ENCODE results near the gene WNT7B. TPM values are rescaled to one million over a fixed set of nuclear protein-coding genes. Genes with fewer than 3 reads are reported as not detected.

Gene WNT7B
- total RNA-seq, 1 experiment from 2014 or later = 66.9 TPM

GRCh38 chr22:45891471-45891995 is 85.4 kb downstream of the WNT7B start:
- no TSS peak for BruUV-seq (replicated peaks)
- H3F3A ChIP-seq (ENCODE audit: insufficient read depth, low read depth) = peaks cover 21% of the 10 kb centered on the region
- no peak for TF ChIP-seq EZH2 (IDR thresholded peaks at IDR 0.05; ENCODE audit: low read depth)
- no peak for TF ChIP-seq CTCF (conservative IDR thresholded peaks at IDR 0.05)
- no peak overlapping the region for H3K4me3 ChIP-seq
- no peaks in the 10 kb centered on the region for H4K20me1 ChIP-seq (ENCODE audit: insufficient read depth)
- intact Hi-C loops (cut with micrococcal nuclease; ENCODE audit: unreplicated experiment) = no loop called here
- no peaks in the 10 kb centered on the region for H3K9me3 ChIP-seq (ENCODE audit: insufficient read depth, low read depth)
- no peaks in the 10 kb centered on the region for H3K9me2 ChIP-seq (ENCODE audit: insufficient read depth)
- ChIA-PET CTCF (no interaction called here), POLR2A (ENCODE audit: unreplicated experiment) (interaction anchor here (0.5 kb wide), 1 partner anchor 15 kb away, joined by 5 read pairs; no protein-coding TSS in a partner anchor)
- peaks cover 43% of the 10 kb centered on the region for H3K4me1 ChIP-seq (replicated peaks; ENCODE audit: insufficient read depth)
- no peaks in the 10 kb centered on the region for H3K27me3 ChIP-seq (ENCODE audit: insufficient read depth, low read depth)
- H3K36me3 ChIP-seq (ENCODE audit: low read depth) = no peaks in the 10 kb centered on the region
- H3K79me2 ChIP-seq (ENCODE audit: low read depth) = no peaks in the 10 kb centered on the region
- DNase-seq = no peak
- no peak overlapping the region for H2AFZ ChIP-seq
- no peak overlapping the region for H3K27ac ChIP-seq
- H3K4me2 ChIP-seq = no peak overlapping the region

- H3K4me2 ChIP-seq = no peak overlapping the region
- peaks cover 38% of the 10 kb centered on the region for H3K4me1 ChIP-seq (replicated peaks; ENCODE audit: insufficient read depth)
- intact Hi-C loops (cut with micrococcal nuclease; ENCODE audit: unreplicated experiment) = no loop called here
- no peaks in the 10 kb centered on the region for H4K20me1 ChIP-seq (ENCODE audit: insufficient read depth)
- no peaks in the 10 kb centered on the region for H3K36me3 ChIP-seq (ENCODE audit: low read depth)
- H3K27me3 ChIP-seq (ENCODE audit: insufficient read depth, low read depth) = no peaks in the 10 kb centered on the region
- DNase-seq = no peak
- BruUV-seq (replicated peaks) = no TSS peak
- H3K9me3 ChIP-seq (ENCODE audit: insufficient read depth, low read depth) = no peaks in the 10 kb centered on the region
- no peaks in the 10 kb centered on the region for H3K79me2 ChIP-seq (ENCODE audit: low read depth)
- ChIA-PET CTCF (no interaction called here), POLR2A (ENCODE audit: unreplicated experiment) (interaction anchor here (0.5 kb wide), 1 partner anchor 15 kb away, joined by 5 read pairs; no protein-coding TSS in a partner anchor)
- no peak overlapping the region for H3K27ac ChIP-seq
- H2AFZ ChIP-seq = no peak overlapping the region
- TF ChIP-seq EZH2 (IDR thresholded peaks at IDR 0.05; ENCODE audit: low read depth) = no peak
- no peak for TF ChIP-seq CTCF (conservative IDR thresholded peaks at IDR 0.05)
- peaks cover 21% of the 10 kb centered on the region for H3F3A ChIP-seq (ENCODE audit: insufficient read depth, low read depth)
- no peak overlapping the region for H3K4me3 ChIP-seq
- H3K9me2 ChIP-seq (ENCODE audit: insufficient read depth) = no peaks in the 10 kb centered on the region
Observed at GRCh38 chr22:45891021-45891421, 85.9 kb downstream of the WNT7B start.

GRCh38 chr22:45890351-45890635 is 86.7 kb downstream of the WNT7B start:
- TF ChIP-seq CTCF (conservative IDR thresholded peaks at IDR 0.05) = no peak
- no peak for TF ChIP-seq EZH2 (IDR thresholded peaks at IDR 0.05; ENCODE audit: low read depth)
- CTCF ChIA-PET = no interaction called here
- Histone ChIP-seq H2AFZ (no peak overlapping the region), H3K27ac (no peak overlapping the region), H3K9me3 (ENCODE audit: insufficient read depth, low read depth) (no peaks in the 10 kb centered on the region), H3F3A (ENCODE audit: insufficient read depth, low read depth) (peaks cover 21% of the 10 kb centered on the region), H3K36me3 (ENCODE audit: low read depth) (no peaks in the 10 kb centered on the region), H3K79me2 (ENCODE audit: low read depth) (no peaks in the 10 kb centered on the region), H3K9me2 (ENCODE audit: insufficient read depth) (no peaks in the 10 kb centered on the region), H4K20me1 (ENCODE audit: insufficient read depth) (no peaks in the 10 kb centered on the region), H3K4me1 (replicated peaks; ENCODE audit: insufficient read depth) (peaks cover 32% of the 10 kb centered on the region), H3K4me2 (no peak overlapping the region), H3K4me3 (no peak overlapping the region), H3K27me3 (ENCODE audit: insufficient read depth, low read depth) (no peaks in the 10 kb centered on the region)
- intact Hi-C loops (cut with micrococcal nuclease; ENCODE audit: unreplicated experiment) = no loop called here
- POLR2A ChIA-PET (ENCODE audit: unreplicated experiment) = no interaction called here
- DNase-seq = no peak
- no TSS peak for BruUV-seq (replicated peaks)

Data from PC-9 (cell line).